ENCODE data around the gene FSTL5. TPM values are rescaled to one million over a fixed set of nuclear protein-coding genes. Genes with fewer than 3 reads are reported as not detected.

The FSTL5 gene
- total RNA-seq, 5 donors from 2014 or later (not counting 1 experiment from before 2014, with no cell fraction given) = not detected

- H3K4me1 ChIP-seq (ENCODE audit: control insufficient read depth in 1 of 2, extremely low read depth in 1 of 2, insufficient read depth in 2 of 2, low read length in 2 of 2) = no peaks in the 10 kb centered on the region
- DNase-seq (peak in 1 of 35 experiments; percentile 1), ATAC-seq (replicated peaks in 1 of 4) (no peak)
- 88% methylated on average over 1 of the region's 7 CpGs for WGBS (ENCODE audit: insufficient coverage)
- no peak overlapping the region for H3K4me3 ChIP-seq (ENCODE audit: control insufficient read depth in 1 of 2, extremely low read depth in 1 of 2, low read length in 1 of 2)
- Mint-ChIP-seq H3K27me3 (no peaks in the 10 kb centered on the region), H3K9me3 (peaks cover 8 to 25% (median 11%) of the 10 kb centered on the region in 3 donors), H3K4me3 (no peak overlapping the region), H3K4me1 (no peaks in the 10 kb centered on the region), H3K27ac (no peak overlapping the region), H3K36me3 (no peaks in the 10 kb centered on the region)
- POLR2A ChIA-PET = no interaction called here
- H3K27ac ChIP-seq (ENCODE audit: low read length) = no peak overlapping the region
- no peaks in the 10 kb centered on the region for H3K9me3 ChIP-seq
- CTCF ChIA-PET = no interaction called here
- no peaks in the 10 kb centered on the region for H3K27me3 ChIP-seq (replicated peaks in 1 of 2; ENCODE audit: control insufficient read depth in 2 of 2, extremely low read depth in 1 of 2, insufficient read depth in 2 of 2, low read length in 1 of 2)
- H3K36me3 ChIP-seq (ENCODE audit: control insufficient read depth in 2 of 2, extremely low read depth in 1 of 2, insufficient read depth in 1 of 2, low read length in 1 of 2) = no peaks in the 10 kb centered on the region
Observed at GRCh38 chr4:161581262-161582230, 582.3 kb downstream of the FSTL5 start.

- no peaks in the 10 kb centered on the region for H3K4me1 Mint-ChIP-seq
- H3K27ac Mint-ChIP-seq = no peak overlapping the region
- ATAC-seq (replicated peaks in 1 of 4) (no peak), DNase-seq (no peak)
- H3K36me3 Mint-ChIP-seq = no peaks in the 10 kb centered on the region
- no peak overlapping the region for H3K4me3 ChIP-seq (ENCODE audit: control insufficient read depth in 1 of 2, extremely low read depth in 1 of 2, low read length in 1 of 2)
- ChIA-PET CTCF (no interaction called here), POLR2A (no interaction called here)
- no peak overlapping the region for H3K27ac ChIP-seq (ENCODE audit: low read length)
- H3K27me3 ChIP-seq (replicated peaks in 1 of 2; ENCODE audit: control insufficient read depth in 2 of 2, extremely low read depth in 1 of 2, insufficient read depth in 2 of 2, low read length in 1 of 2) = no peaks in the 10 kb centered on the region
- no peak overlapping the region for H3K4me3 Mint-ChIP-seq
- no peaks in the 10 kb centered on the region for H3K36me3 ChIP-seq (ENCODE audit: control insufficient read depth in 2 of 2, extremely low read depth in 1 of 2, insufficient read depth in 1 of 2, low read length in 1 of 2)
- H3K4me1 ChIP-seq (ENCODE audit: control insufficient read depth in 1 of 2, extremely low read depth in 1 of 2, insufficient read depth in 2 of 2, low read length in 2 of 2) = no peaks in the 10 kb centered on the region
- no peaks in the 10 kb centered on the region for H3K27me3 Mint-ChIP-seq
- peaks cover 14 to 16% (median 14%) of the 10 kb centered on the region in 3 donors for H3K9me3 Mint-ChIP-seq
- WGBS (ENCODE audit: insufficient coverage) = 80% methylated on average over 2 of the region's 6 CpGs
- no peaks in the 10 kb centered on the region for H3K9me3 ChIP-seq
Observed at GRCh38 chr4:161577579-161578301, 586.1 kb downstream of the FSTL5 start.

- Histone ChIP-seq H3K4me1 (ENCODE audit: control insufficient read depth in 1 of 2, extremely low read depth in 1 of 2, insufficient read depth in 2 of 2, low read length in 2 of 2) (no peaks in the 10 kb centered on the region), H3K27me3 (replicated peaks in 1 of 2; ENCODE audit: control insufficient read depth in 2 of 2, extremely low read depth in 1 of 2, insufficient read depth in 2 of 2, low read length in 1 of 2) (no peaks in the 10 kb centered on the region), H3K36me3 (ENCODE audit: control insufficient read depth in 2 of 2, extremely low read depth in 1 of 2, insufficient read depth in 1 of 2, low read length in 1 of 2) (no peaks in the 10 kb centered on the region), H3K9me3 (no peaks in the 10 kb centered on the region), H3K4me3 (ENCODE audit: control insufficient read depth in 1 of 2, extremely low read depth in 1 of 2, low read length in 1 of 2) (no peak overlapping the region), H3K27ac (ENCODE audit: low read length) (no peak overlapping the region)
- ChIA-PET POLR2A (no interaction called here), CTCF (no interaction called here)
- H3K27me3 Mint-ChIP-seq = no peaks in the 10 kb centered on the region
- no CpG with 5 or more reads among the region's 2 CpGs for WGBS (ENCODE audit: insufficient coverage)
- H3K4me3 Mint-ChIP-seq = no peak overlapping the region
- ATAC-seq (replicated peaks in 1 of 4) = no peak
- H3K9me3 Mint-ChIP-seq = peaks cover 12 to 21% (median 14%) of the 10 kb centered on the region in 3 donors
- H3K4me1 Mint-ChIP-seq = no peaks in the 10 kb centered on the region
- DNase-seq = no peak
- H3K36me3 Mint-ChIP-seq = no peaks in the 10 kb centered on the region
- H3K27ac Mint-ChIP-seq = no peak overlapping the region
Observed at GRCh38 chr4:161573836-161574235, 590.0 kb downstream of the FSTL5 start.

- Mint-ChIP-seq H3K4me3 (no peak overlapping the region), H3K36me3 (no peaks in the 10 kb centered on the region), H3K27ac (no peak overlapping the region), H3K4me1 (no peaks in the 10 kb centered on the region), H3K27me3 (no peaks in the 10 kb centered on the region), H3K9me3 (peaks cover under 1 to 5% (median 4%) of the 10 kb centered on the region in 3 donors)
- POLR2A ChIA-PET = no interaction called here
- Histone ChIP-seq H3K9me3 (no peaks in the 10 kb centered on the region), H3K4me1 (ENCODE audit: control insufficient read depth in 1 of 2, extremely low read depth in 1 of 2, insufficient read depth in 2 of 2, low read length in 2 of 2) (no peaks in the 10 kb centered on the region), H3K27ac (ENCODE audit: low read length) (no peak overlapping the region), H3K36me3 (ENCODE audit: control insufficient read depth in 2 of 2, extremely low read depth in 1 of 2, insufficient read depth in 1 of 2, low read length in 1 of 2) (no peaks in the 10 kb centered on the region), H3K27me3 (replicated peaks in 1 of 2; ENCODE audit: control insufficient read depth in 2 of 2, extremely low read depth in 1 of 2, insufficient read depth in 2 of 2, low read length in 1 of 2) (no peaks in the 10 kb centered on the region), H3K4me3 (ENCODE audit: control insufficient read depth in 1 of 2, extremely low read depth in 1 of 2, low read length in 1 of 2) (no peak overlapping the region)
- WGBS (ENCODE audit: insufficient coverage) = no CpG with 5 or more reads among the region's 1 CpG
- no peak for ATAC-seq (replicated peaks in 1 of 4)
- CTCF ChIA-PET = no interaction called here
- DNase-seq = no peak
Observed at GRCh38 chr4:161564230-161564834, 599.5 kb downstream of the FSTL5 start.

GRCh38 chr4:161555689-161556660 is 607.8 kb downstream of the FSTL5 start:
- POLR2A ChIA-PET = no interaction called here
- WGBS (ENCODE audit: insufficient coverage) = no CpG with 5 or more reads among the region's 5 CpGs
- H3K27ac Mint-ChIP-seq = no peak overlapping the region
- H3K4me3 Mint-ChIP-seq = no peak overlapping the region
- H3K4me1 ChIP-seq (ENCODE audit: control insufficient read depth in 1 of 2, extremely low read depth in 1 of 2, insufficient read depth in 2 of 2, low read length in 2 of 2) = no peaks in the 10 kb centered on the region
- H3K27ac ChIP-seq (ENCODE audit: low read length) = no peak overlapping the region
- no peaks in the 10 kb centered on the region for H3K27me3 Mint-ChIP-seq
- DNase-seq = no peak
- no peaks in the 10 kb centered on the region for H3K27me3 ChIP-seq (replicated peaks in 1 of 2; ENCODE audit: control insufficient read depth in 2 of 2, extremely low read depth in 1 of 2, insufficient read depth in 2 of 2, low read length in 1 of 2)
- ATAC-seq (replicated peaks in 1 of 4) = no peak
- CTCF ChIA-PET = no interaction called here
- peaks cover 3 to 7% (median 3%) of the 10 kb centered on the region in 3 donors for H3K9me3 Mint-ChIP-seq
- no peaks in the 10 kb centered on the region for H3K36me3 ChIP-seq (ENCODE audit: control insufficient read depth in 2 of 2, extremely low read depth in 1 of 2, insufficient read depth in 1 of 2, low read length in 1 of 2)
- H3K36me3 Mint-ChIP-seq = no peaks in the 10 kb centered on the region
- H3K9me3 ChIP-seq = no peaks in the 10 kb centered on the region
- H3K4me1 Mint-ChIP-seq = no peaks in the 10 kb centered on the region
- no peak overlapping the region for H3K4me3 ChIP-seq (ENCODE audit: control insufficient read depth in 1 of 2, extremely low read depth in 1 of 2, low read length in 1 of 2)

Data from T-cell (primary cell).